ENCODE measurements around the gene FILIP1.
A peak's percentile ranks its signal among the peaks of the same experiment; 100 is the strongest.

The FILIP1 gene

DNA sequence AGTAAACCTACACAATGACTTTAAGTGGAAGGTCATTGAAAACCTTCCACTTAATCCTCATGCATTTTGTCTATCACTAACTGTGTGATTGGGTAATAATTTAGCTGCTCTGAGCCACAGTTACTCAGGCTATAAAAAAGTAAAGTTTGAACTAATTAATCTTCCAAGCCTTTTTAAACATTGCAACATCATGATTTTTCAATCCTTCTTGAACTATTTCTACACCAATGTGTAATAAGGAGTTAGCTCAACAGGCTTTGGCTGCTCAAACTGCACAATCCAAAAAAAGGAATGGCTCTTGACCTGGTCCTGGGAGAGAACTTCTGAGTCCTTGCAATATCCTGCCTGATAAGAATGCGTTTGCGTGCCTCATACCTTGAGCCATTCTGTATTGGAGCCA lies 34.8 kb upstream of the FILIP1 start:
- TF ChIP-seq REST (IDR thresholded peaks at IDR 0.05; ENCODE audit: low read depth) (no peak), CREB1 (IDR thresholded peaks at IDR 0.05; ENCODE audit: low read depth) (no peak), ZBTB7A (IDR thresholded peaks at IDR 0.05; ENCODE audit: low read depth) (no peak), CEBPB (IDR thresholded peaks at IDR 0.05) (no peak), EGR1 (IDR thresholded peaks at IDR 0.05) (no peak), TAF1 (IDR thresholded peaks at IDR 0.05; ENCODE audit: low read depth) (no peak), RAD21 (IDR thresholded peaks at IDR 0.05; ENCODE audit: low read depth) (no peak), FOXM1 (IDR thresholded peaks at IDR 0.05; ENCODE audit: borderline replicate concordance, low read depth) (no peak), USF1 (IDR thresholded peaks at IDR 0.05) (no peak), YY1 (IDR thresholded peaks at IDR 0.05; ENCODE audit: low read depth) (no peak), MAX (IDR thresholded peaks at IDR 0.05) (no peak), EP300 (IDR thresholded peaks at IDR 0.05; ENCODE audit: borderline replicate concordance) (no peak), NFIC (IDR thresholded peaks at IDR 0.05) (no peak), TEAD4 (IDR thresholded peaks at IDR 0.05) (no peak)

- TF ChIP-seq RAD21 (IDR thresholded peaks at IDR 0.05; ENCODE audit: low read depth) (peak; percentile 95), TCF12 (IDR thresholded peaks at IDR 0.05; ENCODE audit: low read depth) (no peak), CEBPB (IDR thresholded peaks at IDR 0.05) (peak; percentile 56; the same call in 1 of the 2 replicates)
Observed at GRCh38 chr6:75526502-75527127, 33.0 kb upstream of the FILIP1 start.

- no peak for TF ChIP-seq FOXM1 (IDR thresholded peaks at IDR 0.05; ENCODE audit: borderline replicate concordance, low read depth)
- TF ChIP-seq USF1 (IDR thresholded peaks at IDR 0.05): no peak
- TF ChIP-seq EP300 (IDR thresholded peaks at IDR 0.05; ENCODE audit: borderline replicate concordance): no peak
- TF ChIP-seq EGR1 (IDR thresholded peaks at IDR 0.05): no peak
- no peak for TF ChIP-seq CEBPB (IDR thresholded peaks at IDR 0.05)
- no peak for TF ChIP-seq NFIC (IDR thresholded peaks at IDR 0.05)
Observed at GRCh38 chr6:75525682-75526081, 32.1 kb upstream of the FILIP1 start.

GRCh38 chr6:75524322-75524972 lies 30.8 kb upstream of the FILIP1 start:
- TF ChIP-seq NFIC (IDR thresholded peaks at IDR 0.05) (peak; percentile 66; the same call in 1 of the 2 replicates), FOXM1 (IDR thresholded peaks at IDR 0.05; ENCODE audit: borderline replicate concordance, low read depth) (0 out of 2 replicates have a peak, but pooled peaks have one; percentile 23), CEBPB (IDR thresholded peaks at IDR 0.05) (peak; percentile 58), REST (IDR thresholded peaks at IDR 0.05; ENCODE audit: low read depth) (no peak), TCF12 (IDR thresholded peaks at IDR 0.05; ENCODE audit: low read depth) (peak; percentile 66; the same call in 1 of the 2 replicates), TAF1 (IDR thresholded peaks at IDR 0.05; ENCODE audit: low read depth) (no peak), MAX (IDR thresholded peaks at IDR 0.05) (0 out of 2 replicates have a peak, but pooled peaks have one; percentile 37), EP300 (IDR thresholded peaks at IDR 0.05; ENCODE audit: borderline replicate concordance) (peak; percentile 56; the same call in 1 of the 2 replicates), TEAD4 (IDR thresholded peaks at IDR 0.05) (peak; percentile 88), RAD21 (IDR thresholded peaks at IDR 0.05; ENCODE audit: low read depth) (peak; percentile 23; the same call in 1 of the 2 replicates)

DNA sequence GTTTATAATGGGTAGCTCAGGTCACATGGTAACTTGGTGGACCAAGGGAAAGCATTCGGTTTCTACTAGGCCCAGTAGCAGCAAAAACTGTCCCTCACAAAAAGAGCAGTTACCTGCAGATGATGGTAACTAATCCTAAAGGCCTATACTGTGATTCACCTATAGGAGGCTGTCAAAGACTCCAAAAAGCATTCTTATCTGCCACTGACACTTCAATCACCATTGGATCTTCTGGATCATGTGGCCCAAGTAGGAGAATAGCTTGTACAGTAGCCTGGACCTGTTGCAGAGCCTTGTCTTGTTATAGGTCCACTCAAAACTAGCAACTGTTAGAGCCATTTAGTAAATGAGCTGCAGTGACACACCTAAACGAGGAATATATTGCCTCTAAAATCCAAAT lies 23.2 kb upstream of the FILIP1 start:
- TF ChIP-seq FOXM1 (IDR thresholded peaks at IDR 0.05; ENCODE audit: borderline replicate concordance, low read depth): no peak
- TF ChIP-seq ZBTB7A (IDR thresholded peaks at IDR 0.05; ENCODE audit: low read depth): no peak
- no peak for TF ChIP-seq EGR1 (IDR thresholded peaks at IDR 0.05)
- no peak for TF ChIP-seq TAF1 (IDR thresholded peaks at IDR 0.05; ENCODE audit: low read depth)
- no peak for TF ChIP-seq CREB1 (IDR thresholded peaks at IDR 0.05; ENCODE audit: low read depth)
- no peak for TF ChIP-seq TEAD4 (IDR thresholded peaks at IDR 0.05)
- TF ChIP-seq CEBPB (IDR thresholded peaks at IDR 0.05): no peak
- TF ChIP-seq MAX (IDR thresholded peaks at IDR 0.05): no peak
- TF ChIP-seq REST (IDR thresholded peaks at IDR 0.05; ENCODE audit: low read depth): no peak
- TF ChIP-seq NFIC (IDR thresholded peaks at IDR 0.05): no peak
- no peak for TF ChIP-seq USF1 (IDR thresholded peaks at IDR 0.05)
- no peak for TF ChIP-seq YY1 (IDR thresholded peaks at IDR 0.05; ENCODE audit: low read depth)
- no peak for TF ChIP-seq RAD21 (IDR thresholded peaks at IDR 0.05; ENCODE audit: low read depth)
- no peak for TF ChIP-seq TCF12 (IDR thresholded peaks at IDR 0.05; ENCODE audit: low read depth)
- TF ChIP-seq EP300 (IDR thresholded peaks at IDR 0.05; ENCODE audit: borderline replicate concordance): no peak
